HEK293 (cell line): Measurements from ENCODE around the gene DNAJC4.

Experiments
- CTCF ChIP-seq: fragments of 450-650 bp; formaldehyde crosslinking; IDR thresholded peaks from 2 replicates; pipeline ENCODE4 v1.5.1; 2016; ENCODE audit warnings: missing biosample characterization, missing genetic modification characterization
- REPIN1 ChIP-seq: fragments of 450-650 bp; formaldehyde crosslinking; IDR thresholded peaks from 2 replicates; pipeline ENCODE4 v1.5.1; 2017; ENCODE audit warnings: missing biosample characterization, missing genetic modification characterization, low read depth
- ZNF701 ChIP-seq: fragments of 450-650 bp; formaldehyde crosslinking; IDR thresholded peaks from 2 replicates; pipeline ENCODE4 v1.5.1; 2016; ENCODE audit warnings: missing biosample characterization, missing genetic modification characterization

GRCh38 chr11:64263021-64263946 lies 32.9 kb downstream of the DNAJC4 start:
- TF ChIP-seq REPIN1 (tag by site-specific recombination) = no peak
- TF ChIP-seq CTCF (tag by site-specific recombination) = no peak
- no peak for TF ChIP-seq ZNF701 (tag by site-specific recombination)
